ENCODE measurements around the gene COQ10A. TPM values are rescaled to one million over a fixed set of nuclear protein-coding genes. Genes with fewer than 3 reads are reported as not detected.

Gene COQ10A
- total and polyA plus RNA-seq, 10 of the 15 experiments (the other 5 are each of a cell fraction or from before 2014, with no cell fraction given) = 3.3 to 19.5 (median 6.9) TPM

- SMC1A ChIA-PET (ENCODE audit: uncharacterized antibody, unreplicated experiment) = interaction anchor here (1.0 kb wide), 1 partner anchor 10 kb away, joined by 3 read pairs; no protein-coding TSS in a partner anchor
Observed at GRCh38 chr12:56231184-56231582, 35.6 kb upstream of the COQ10A start.

More at GRCh38 chr12:56231184-56231582, 35.6 kb upstream of the COQ10A start:
- TF ChIP-seq CUX1 (IDR thresholded peaks at IDR 0.05; ENCODE audit: insufficient replicate concordance, low read depth, low read length) (no peak), ZBTB4 (CRISPR knock-in tag; IDR thresholded peaks at IDR 0.05) (no peak), NR2C1 (IDR thresholded peaks at IDR 0.05) (no peak), SMARCA5 (IDR thresholded peaks at IDR 0.05) (no peak), ZNF207 (IDR thresholded peaks at IDR 0.05; ENCODE audit: borderline replicate concordance) (no peak), IKZF1 (conservative IDR thresholded peaks at IDR 0.05) (no peak), MEF2A (IDR thresholded peaks at IDR 0.05; ENCODE audit: insufficient read depth, low read depth, low read length) (no peak), POLR2A (IDR thresholded peaks at IDR 0.05; ENCODE audit: low read depth, low read length) (no peak)
- TF ChIP-seq, protein P1, sequence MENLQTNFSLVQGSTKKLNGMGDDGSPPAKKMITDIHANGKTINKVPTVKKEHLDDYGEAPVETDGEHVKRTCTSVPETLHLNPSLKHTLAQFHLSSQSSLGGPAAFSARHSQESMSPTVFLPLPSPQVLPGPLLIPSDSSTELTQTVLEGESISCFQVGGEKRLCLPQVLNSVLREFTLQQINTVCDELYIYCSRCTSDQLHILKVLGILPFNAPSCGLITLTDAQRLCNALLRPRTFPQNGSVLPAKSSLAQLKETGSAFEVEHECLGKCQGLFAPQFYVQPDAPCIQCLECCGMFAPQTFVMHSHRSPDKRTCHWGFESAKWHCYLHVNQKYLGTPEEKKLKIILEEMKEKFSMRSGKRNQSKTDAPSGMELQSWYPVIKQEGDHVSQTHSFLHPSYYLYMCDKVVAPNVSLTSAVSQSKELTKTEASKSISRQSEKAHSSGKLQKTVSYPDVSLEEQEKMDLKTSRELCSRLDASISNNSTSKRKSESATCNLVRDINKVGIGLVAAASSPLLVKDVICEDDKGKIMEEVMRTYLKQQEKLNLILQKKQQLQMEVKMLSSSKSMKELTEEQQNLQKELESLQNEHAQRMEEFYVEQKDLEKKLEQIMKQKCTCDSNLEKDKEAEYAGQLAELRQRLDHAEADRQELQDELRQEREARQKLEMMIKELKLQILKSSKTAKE (IDR thresholded peaks at IDR 0.05; ENCODE audit: low read depth, poor library complexity, severe bottlenecking) = no peak
- H3K36me3 ChIP-seq (ENCODE audit: control insufficient read depth in 2 of 2, insufficient read depth in 2 of 2, low read length in 1 of 2) = peaks cover 0 to 2% of the 10 kb centered on the region in 2 experiments; a peak in 2 of 4 replicates
- no TSS peak for BruUV-seq (replicated peaks)
- H3K79me2 ChIP-seq (ENCODE audit: control insufficient read depth, insufficient read depth, low read length) = no peaks in the 10 kb centered on the region
- H3K4me1 ChIP-seq (ENCODE audit: control insufficient read depth, insufficient read depth, low read length) = no peaks in the 10 kb centered on the region
- no peak overlapping the region for H3K4me3 ChIP-seq
- no peaks in the 10 kb centered on the region for H3K27me3 ChIP-seq (replicated peaks in 1 of 2; ENCODE audit: control insufficient read depth in 2 of 2, insufficient read depth in 2 of 2, low read length in 1 of 2)
- H3K27ac ChIP-seq (ENCODE audit: control insufficient read depth, insufficient read depth) = no peak overlapping the region
- no peaks in the 10 kb centered on the region for H3K9me3 ChIP-seq (replicated peaks; ENCODE audit: control insufficient read depth, insufficient read depth, low read length)
- in situ Hi-C loops (cut with MboI) = no loop called here
- no peak for DNase-seq (ENCODE audit: low read depth, low spot score)
- FAIRE-seq = no peak
- intact Hi-C loops (cut with micrococcal nuclease; ENCODE audit: unreplicated experiment) = no loop called here
- no peak overlapping the region for H3K4me2 ChIP-seq (ENCODE audit: control insufficient read depth, insufficient read depth)
- WGBS (ENCODE audit: insufficient coverage, insufficient replicate concordance, low lambda C conversion rate, missing lambda C conversion rate) = 71% methylated on average over 11 of the region's 11 CpGs
- no peak overlapping the region for H3K9ac ChIP-seq (ENCODE audit: control insufficient read depth, insufficient read depth, low read length)
- CTCF ChIA-PET = interaction anchor here (0.7 to 0.9 kb wide), 2 partner anchors 17 to 28 kb away, joined by 3 read pairs; no protein-coding TSS in a partner anchor
- POLR2A ChIA-PET = no interaction called here
- no peak overlapping the region for H2AFZ ChIP-seq (ENCODE audit: control insufficient read depth, low read depth, low read length)
- H4K20me1 ChIP-seq (ENCODE audit: control insufficient read depth, insufficient read depth) = no peaks in the 10 kb centered on the region
- no peak for ATAC-seq
- RAD21 ChIA-PET (ENCODE audit: unreplicated experiment) = interaction anchor here (1.7 kb wide), 1 partner anchor 25 kb away, joined by 6 read pairs; no protein-coding TSS in a partner anchor
